GM12874 (cell line): ENCODE measurements around the gene BRIX1.

ENCODE experiments used
- CTCF ChIP-seq: IDR thresholded peaks from 2 replicates; pipeline ENCODE4 v1.5.1; 2011; ENCODE audit warnings: low read depth, mild to moderate bottlenecking, control low read depth, low read length, moderate library complexity; ENCODE audit not compliant: insufficient read depth

BRIX1 gene

GRCh38 chr5:34914671-34915138, 806 bp upstream of the BRIX1 start:
- TF ChIP-seq CTCF: no peak

- no peak for TF ChIP-seq CTCF
Measured at GRCh38 chr5:34915856-34916192, 313 bp downstream of the BRIX1 start.

- TF ChIP-seq CTCF: no peak
Measured at GRCh38 chr5:34916518-34916917, 1.0 kb downstream of the BRIX1 start.

GRCh38 chr5:34918025-34918424, 2.5 kb downstream of the BRIX1 start:
- TF ChIP-seq CTCF: no peak

GRCh38 chr5:34919077-34919476, 3.6 kb downstream of the BRIX1 start:
- TF ChIP-seq CTCF: no peak

GRCh38 chr5:34923694-34924461, 8.4 kb downstream of the BRIX1 start:
- TF ChIP-seq CTCF: no peak

GRCh38 chr5:34924462-34924765, 8.9 kb downstream of the BRIX1 start:
- no peak for TF ChIP-seq CTCF
